K562 (cell line): ENCODE data around the gene PHF21A. TPM values are rescaled to one million over a fixed set of nuclear protein-coding genes. Genes with fewer than 3 reads are reported as not detected.
A peak's percentile ranks its signal among the peaks of the same experiment; 100 is the strongest.

ENCODE experiments used
- ARID2 ChIP-seq: fragments of 450-650 bp; IDR thresholded peaks from 2 replicates; pipeline ENCODE4 v1.6.1; 2017; ENCODE audit warnings: antibody characterized with exemption, mild to moderate bottlenecking
- ATF1 ChIP-seq, 2 experiments: fragments of 450-650 bp in 1 of 2; IDR thresholded peaks; 2 replicates each; pipeline ENCODE4 v1.6.1; 2016; ENCODE audit warnings: missing compliant biosample characterization in 1 of 2, missing genetic modification characterization in 1 of 2
- BHLHE40 ChIP-seq: IDR thresholded peaks from 2 replicates; pipeline ENCODE4 v1.6.1; 2011; ENCODE audit warnings: low read length, improper control_type of control experiment
- BRCA1 ChIP-seq, 2 experiments: fragments of 450-650 bp in 1 of 2; sonication (generic) in 1 of 2; formaldehyde crosslinking in 1 of 2; IDR thresholded peaks; 2 replicates each; pipeline versions ENCODE4 v1.5.0 to v1.6.1; 2017 to 2020; ENCODE audit warnings: mild to moderate bottlenecking in 1 of 2, missing genetic modification reagents in 1 of 2
- CBX2 ChIP-seq: fragments of 200-600 bp; sonication (generic); IDR thresholded peaks from one replicate; pipeline ENCODE4 v1.6.1; 2012; ENCODE audit warnings: mild to moderate bottlenecking, low read length, inconsistent platforms; ENCODE audit not compliant: insufficient read depth, poor library complexity, severe bottlenecking
- CBX5 ChIP-seq: IDR thresholded peaks from 2 replicates; pipeline ENCODE4 v1.6.1; 2014; ENCODE audit warnings: low read depth, borderline replicate concordance
- EZH2 ChIP-seq: IDR thresholded peaks from 2 replicates; pipeline ENCODE4 v1.6.1; 2012; ENCODE audit warnings: low read depth, mild to moderate bottlenecking, inconsistent platforms, low read length, borderline replicate concordance
- HNRNPH1 ChIP-seq: fragments of 200-400 bp; formaldehyde crosslinking; optimal IDR thresholded peaks from 2 replicates; pipeline ENCODE3; 2017; ENCODE audit warnings: low read depth, mild to moderate bottlenecking, low read length, moderate library complexity
- IFI16 ChIP-seq: fragments of 250-450 bp; sonication (Bioruptor Pico); IDR thresholded peaks from 2 replicates; pipeline ENCODE4 v2.1.2; 2022; ENCODE audit warnings: mild to moderate bottlenecking, inconsistent platforms
- JUND ChIP-seq, 2 experiments: IDR thresholded peaks; 2 replicates in 1 of 2; 3 replicates in 1 of 2; pipeline ENCODE4 v1.6.1; 2011; ENCODE audit warnings: borderline replicate concordance in 2 of 2, low read depth in 2 of 2, low read length in 2 of 2, improper control_type of control experiment in 1 of 2, missing biosample characterization in 1 of 2, missing genetic modification characterization in 1 of 2, missing genetic modification reagents in 1 of 2
- KDM4B ChIP-seq, 2 experiments: fragments of 450-650 bp in 1 of 2; sonication (generic) in 1 of 2; IDR thresholded peaks; 2 replicates each; pipeline ENCODE4 v1.6.1; 2016 to 2017; ENCODE audit warnings: borderline replicate concordance in 2 of 2, antibody characterized with exemption in 1 of 2, low read depth in 1 of 2, mild to moderate bottlenecking in 1 of 2
- MEIS2 ChIP-seq: fragments of 450-650 bp; IDR thresholded peaks from 2 replicates; pipeline ENCODE4 v1.6.1; 2014; ENCODE audit warnings: mild to moderate bottlenecking; ENCODE audit not compliant: partially characterized antibody
- NR2C2 ChIP-seq, 2 experiments: fragments of 200-800 bp in 1 of 2; sonication (Bioruptor generic) in 1 of 2; sonication (generic) in 1 of 2; formaldehyde crosslinking in 1 of 2; IDR thresholded peaks; 2 replicates each; pipeline versions ENCODE4 v1.6.1 to v1.8.0; 2016 to 2022; ENCODE audit warnings: mild to moderate bottlenecking in 1 of 2, missing compliant biosample characterization in 1 of 2, missing genetic modification characterization in 1 of 2, missing genetic modification reagents in 1 of 2
- NR4A1 ChIP-seq, 2 experiments: fragments of 250-450 bp in 1 of 2; fragments of 450-650 bp in 1 of 2; sonication (Bioruptor Pico) in 1 of 2; IDR thresholded peaks; 2 replicates each; pipeline versions ENCODE4 v1.4.0 to v1.6.1; 2016 to 2020; ENCODE audit warnings: mild to moderate bottlenecking in 2 of 2, missing compliant biosample characterization in 1 of 2, missing genetic modification characterization in 1 of 2, moderate library complexity in 1 of 2
- PTBP1 ChIP-seq: fragments of 200-400 bp; formaldehyde crosslinking; IDR thresholded peaks from 2 replicates; pipeline ENCODE4 v1.6.1; 2017; ENCODE audit warnings: low read depth, low read length
- RAD51 ChIP-seq: fragments of 450-650 bp; IDR thresholded peaks from 2 replicates; pipeline ENCODE4 v1.7.1; 2016; ENCODE audit warnings: low read depth, mild to moderate bottlenecking, borderline replicate concordance
- SMAD3 ChIP-seq: fragments of 450-650 bp; formaldehyde crosslinking; conservative IDR thresholded peaks from 2 replicates; pipeline ENCODE4 v1.4.0; 2020; ENCODE audit warnings: mild to moderate bottlenecking
- STAT5A ChIP-seq: IDR thresholded peaks from 2 replicates; pipeline ENCODE4 v1.6.1; 2012; ENCODE audit warnings: low read length, inconsistent platforms, borderline replicate concordance
- polyA plus RNA-seq, 8 experiments: library from polyadenylated mRNA; depleted of rRNA in 4 of 8; stranded (reverse) in 5 of 8; unstranded in 3 of 8; fragments of >200 nt; fragmentation: Nextera tagmentation in 2 of 8; fragmentation: Illumina TruSeq in 1 of 8; extraction: Ambion mirVana in 2 of 8; extraction: Trizol in 1 of 8; gene quantifications; 2 replicates each; pipeline versions ENCODE4 v1.2.1 to v1.2.3, GENCODE V29; 2011 to 2014; ENCODE audit warnings: inconsistent platforms in 1 of 8, missing spikeins in 1 of 8
- total RNA-seq, 7 experiments: library from RNA; depleted of rRNA in 6 of 7; stranded (reverse); fragments of >200 nt in 6 of 7; fragmentation: Illumina TruSeq in 2 of 7; extraction: Trizol in 2 of 7; gene quantifications; 2 replicates each; pipeline versions ENCODE4 v1.2.1 to v1.2.3, GENCODE V29; 2011 to 2021; ENCODE audit warnings: low replicate concordance in 1 of 7
- TF ChIP-seq, protein P1 (sequence below): fragments of 250-450 bp; sonication (Bioruptor Pico); IDR thresholded peaks from 2 replicates; pipeline ENCODE4 v1.5.0; 2020; ENCODE audit warnings: mild to moderate bottlenecking, borderline replicate concordance
- TF ChIP-seq, protein P2 (sequence below): sonication (generic); formaldehyde crosslinking; IDR thresholded peaks from 2 replicates; pipeline ENCODE4 v1.5.0; 2020; ENCODE audit warnings: missing genetic modification reagents
- TF ChIP-seq, protein P3 (sequence below): sonication (generic); IDR thresholded peaks from 2 replicates; pipeline ENCODE4 v1.6.1; 2016

Gene PHF21A
- total and polyA plus RNA-seq, 9 of the 15 experiments (the other 6 are each of a cell fraction or from before 2014, with no cell fraction given): 1.5 to 32.4 (median 10.7) TPM

DNA sequence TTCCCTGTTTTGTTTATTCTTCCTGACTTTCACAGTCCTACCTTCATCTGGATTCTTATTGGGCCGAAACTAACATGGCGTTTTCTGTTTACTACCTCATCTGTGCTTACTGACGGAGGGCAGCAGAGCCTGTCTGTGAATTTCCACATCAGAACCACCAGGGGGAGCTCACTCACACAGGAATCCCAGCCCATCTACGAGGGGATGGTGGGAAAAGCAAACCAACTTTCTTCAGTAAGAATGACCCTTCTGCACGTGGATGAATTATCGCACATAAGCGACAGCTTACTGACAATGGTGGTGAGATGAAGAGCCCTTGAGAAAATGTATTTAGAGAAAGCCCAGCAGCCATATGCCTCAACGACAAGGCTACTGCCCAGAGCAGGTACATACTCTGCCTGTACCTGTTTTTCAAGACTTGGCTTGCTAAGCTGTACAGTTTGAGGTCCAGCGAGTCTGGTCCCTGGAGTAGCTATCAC is 156.3 kb downstream of the PHF21A start (continued):
- TF ChIP-seq, protein P1, sequence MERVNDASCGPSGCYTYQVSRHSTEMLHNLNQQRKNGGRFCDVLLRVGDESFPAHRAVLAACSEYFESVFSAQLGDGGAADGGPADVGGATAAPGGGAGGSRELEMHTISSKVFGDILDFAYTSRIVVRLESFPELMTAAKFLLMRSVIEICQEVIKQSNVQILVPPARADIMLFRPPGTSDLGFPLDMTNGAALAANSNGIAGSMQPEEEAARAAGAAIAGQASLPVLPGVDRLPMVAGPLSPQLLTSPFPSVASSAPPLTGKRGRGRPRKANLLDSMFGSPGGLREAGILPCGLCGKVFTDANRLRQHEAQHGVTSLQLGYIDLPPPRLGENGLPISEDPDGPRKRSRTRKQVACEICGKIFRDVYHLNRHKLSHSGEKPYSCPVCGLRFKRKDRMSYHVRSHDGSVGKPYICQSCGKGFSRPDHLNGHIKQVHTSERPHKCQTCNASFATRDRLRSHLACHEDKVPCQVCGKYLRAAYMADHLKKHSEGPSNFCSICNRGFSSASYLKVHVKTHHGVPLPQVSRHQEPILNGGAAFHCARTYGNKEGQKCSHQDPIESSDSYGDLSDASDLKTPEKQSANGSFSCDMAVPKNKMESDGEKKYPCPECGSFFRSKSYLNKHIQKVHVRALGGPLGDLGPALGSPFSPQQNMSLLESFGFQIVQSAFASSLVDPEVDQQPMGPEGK (CRISPR knock-in tag): no peak
- TF ChIP-seq RAD51: peak; percentile 32; the same call in 1 of the 2 replicates
- TF ChIP-seq PTBP1: no peak
- peak; percentile 35; the same call in 1 of the 2 replicates for TF ChIP-seq BHLHE40
- peak; percentile 90 for TF ChIP-seq ARID2
- TF ChIP-seq SMAD3 (CRISPR knock-in tag): no peak
- TF ChIP-seq CBX2: no peak
- no peak for TF ChIP-seq KDM4B (IDR thresholded peaks at IDR 0.05; ENCODE audit: borderline replicate concordance in 2 of 2, low read depth in 1 of 2)
- TF ChIP-seq, protein P2, sequence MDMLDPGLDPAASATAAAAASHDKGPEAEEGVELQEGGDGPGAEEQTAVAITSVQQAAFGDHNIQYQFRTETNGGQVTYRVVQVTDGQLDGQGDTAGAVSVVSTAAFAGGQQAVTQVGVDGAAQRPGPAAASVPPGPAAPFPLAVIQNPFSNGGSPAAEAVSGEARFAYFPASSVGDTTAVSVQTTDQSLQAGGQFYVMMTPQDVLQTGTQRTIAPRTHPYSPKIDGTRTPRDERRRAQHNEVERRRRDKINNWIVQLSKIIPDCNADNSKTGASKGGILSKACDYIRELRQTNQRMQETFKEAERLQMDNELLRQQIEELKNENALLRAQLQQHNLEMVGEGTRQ (CRISPR knock-in tag): no peak
- TF ChIP-seq ATF1 (CRISPR knock-in tag; IDR thresholded peaks at IDR 0.05): no peak
- TF ChIP-seq ATF1 (tag; IDR thresholded peaks at IDR 0.05): peak; percentile 51
- TF ChIP-seq CBX5: no peak
- TF ChIP-seq HNRNPH1: no peak
- no peak for TF ChIP-seq NR2C2 (CRISPR knock-in tag; IDR thresholded peaks at IDR 0.05)
- no peak for TF ChIP-seq NR2C2 (tag; IDR thresholded peaks at IDR 0.05)
- no peak for TF ChIP-seq NR4A1 (CRISPR knock-in tag; IDR thresholded peaks at IDR 0.05)
- no peak for TF ChIP-seq NR4A1 (tag; IDR thresholded peaks at IDR 0.05)
- TF ChIP-seq STAT5A: no peak
- TF ChIP-seq, protein P3, sequence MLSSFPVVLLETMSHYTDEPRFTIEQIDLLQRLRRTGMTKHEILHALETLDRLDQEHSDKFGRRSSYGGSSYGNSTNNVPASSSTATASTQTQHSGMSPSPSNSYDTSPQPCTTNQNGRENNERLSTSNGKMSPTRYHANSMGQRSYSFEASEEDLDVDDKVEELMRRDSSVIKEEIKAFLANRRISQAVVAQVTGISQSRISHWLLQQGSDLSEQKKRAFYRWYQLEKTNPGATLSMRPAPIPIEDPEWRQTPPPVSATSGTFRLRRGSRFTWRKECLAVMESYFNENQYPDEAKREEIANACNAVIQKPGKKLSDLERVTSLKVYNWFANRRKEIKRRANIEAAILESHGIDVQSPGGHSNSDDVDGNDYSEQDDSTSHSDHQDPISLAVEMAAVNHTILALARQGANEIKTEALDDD: peak; percentile 72; the same call in 1 of the 2 replicates
- TF ChIP-seq JUND (IDR thresholded peaks at IDR 0.05; ENCODE audit: borderline replicate concordance, low read depth, low read length): peak; percentile 35; the same call in 1 of the 2 replicates
- TF ChIP-seq JUND (tag; IDR thresholded peaks at IDR 0.05; ENCODE audit: borderline replicate concordance, low read depth, low read length): peak; percentile 40; the same call in 1 of the 3 replicates
- no peak for TF ChIP-seq IFI16 (CRISPR knock-in tag)
- no peak for TF ChIP-seq EZH2
- TF ChIP-seq BRCA1 (IDR thresholded peaks at IDR 0.05): no peak
- TF ChIP-seq BRCA1 (CRISPR knock-in tag; IDR thresholded peaks at IDR 0.05): no peak
- peak; percentile 37 for TF ChIP-seq MEIS2
